ELF-1 (cell line): ENCODE results near the gene AMN1.

Source experiments
- DNase-seq: peaks from one replicate; pipeline ENCODE4 v3.0.0-alpha.2; 2016; ENCODE audit warnings: low read depth, low spot score

The AMN1 gene

DNA sequence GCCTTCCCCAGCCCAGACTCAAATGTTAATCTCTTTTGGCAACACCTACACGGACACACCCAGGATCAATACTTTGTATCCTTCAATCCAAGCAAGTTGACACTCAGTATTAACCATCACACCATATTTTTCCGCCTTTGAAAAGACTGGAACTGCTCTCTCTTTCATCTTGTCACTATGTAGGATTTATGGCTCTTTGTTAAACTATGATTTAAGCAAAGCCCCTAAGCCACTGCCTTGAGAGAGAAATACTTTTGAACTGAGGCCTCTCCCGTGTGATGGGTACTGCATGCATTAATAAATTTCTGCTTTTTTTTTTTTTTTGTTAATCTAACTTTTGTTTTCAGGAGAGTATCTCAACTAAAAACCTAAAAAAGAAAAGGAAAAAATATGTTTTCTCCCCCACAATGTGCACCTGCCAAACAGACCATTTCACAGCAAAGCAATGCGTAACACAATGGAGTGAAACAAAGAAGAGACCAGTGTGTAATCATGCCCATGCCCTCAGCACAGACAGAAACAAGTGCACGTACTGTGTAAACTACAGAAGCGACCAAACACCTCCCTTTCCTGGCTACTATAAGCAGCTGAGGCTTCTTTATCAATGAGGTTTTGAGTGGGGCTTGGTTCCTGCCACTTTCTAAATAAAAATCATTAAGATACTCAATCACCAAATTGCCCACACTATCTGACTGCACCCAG is 97.6 kb downstream of the AMN1 start:
- DNase-seq: no peak

DNA sequence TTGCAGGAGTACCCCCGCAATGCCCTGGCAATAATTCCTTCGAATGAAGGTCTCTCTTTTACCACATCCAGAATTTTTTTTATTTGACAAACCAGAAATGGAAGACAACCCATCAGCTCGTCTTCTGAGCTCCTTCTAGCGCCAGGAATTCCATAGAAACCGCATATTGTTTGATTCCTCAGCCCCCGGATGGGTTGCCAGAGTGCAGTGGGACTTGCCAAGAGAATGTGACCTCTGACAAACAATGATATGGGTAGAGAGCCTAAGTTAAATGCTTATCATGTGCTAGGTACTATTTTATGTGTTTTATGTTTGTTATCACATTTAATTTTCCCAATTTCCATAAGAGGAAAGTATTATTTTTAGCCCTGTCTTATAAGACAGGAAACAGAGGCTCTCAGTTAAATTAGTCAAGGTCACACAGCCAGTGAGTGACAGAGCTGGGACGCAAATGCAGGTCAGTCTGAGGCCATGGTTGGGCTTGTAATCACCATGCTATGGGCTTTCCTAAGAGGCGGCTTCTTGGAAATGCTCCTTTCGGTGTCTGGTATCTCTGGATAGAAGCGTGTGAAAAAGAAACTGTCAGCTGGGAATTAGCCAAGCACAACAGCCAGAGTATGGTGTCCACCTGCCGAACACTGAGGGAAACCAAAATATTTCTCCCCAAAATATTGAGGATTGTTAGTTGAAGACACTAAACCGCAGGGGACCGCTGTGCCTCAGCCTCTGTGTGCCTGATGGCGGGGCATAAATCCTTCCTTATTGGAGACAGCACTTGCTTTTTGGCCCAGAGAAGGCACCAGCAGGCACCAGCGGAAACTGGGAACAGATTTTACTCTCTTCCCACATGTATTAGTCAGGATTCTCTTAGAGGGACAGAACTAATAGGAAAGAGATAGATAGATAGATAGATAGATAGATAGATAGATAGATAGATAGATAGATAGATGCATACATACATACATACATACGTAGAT is 98.8 kb downstream of the AMN1 start:
- DNase-seq: peak; percentile 55

- no peak for DNase-seq
Observed at GRCh38 chr12:31627456-31628054, 101.3 kb downstream of the AMN1 start.

GRCh38 chr12:31626270-31626995 is 102.4 kb downstream of the AMN1 start:
- no peak for DNase-seq

DNA sequence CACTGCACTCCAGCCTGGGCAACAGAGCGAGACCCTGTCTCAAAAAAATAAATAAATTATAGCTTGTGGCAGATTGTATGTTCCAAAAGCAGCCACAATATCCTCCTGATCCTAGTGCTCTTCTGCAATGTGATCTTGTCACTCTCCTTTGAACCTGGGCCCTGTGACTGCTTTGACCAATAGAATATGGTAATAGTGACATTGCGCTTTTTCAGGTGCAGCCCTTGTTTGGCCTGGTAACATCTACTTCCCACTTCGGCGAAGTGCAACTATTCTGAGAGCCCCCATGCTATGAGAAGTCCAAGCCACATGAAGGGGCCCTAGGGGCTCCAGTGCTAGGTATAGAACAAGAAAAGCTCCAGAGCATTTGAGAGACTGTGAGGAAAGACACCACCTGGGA is 106.8 kb downstream of the AMN1 start:
- DNase-seq: no peak
